NCI-H1436 (cell line): Measurements from ENCODE around the gene JAK2.

Experiments used
- DNase-seq: peaks from one replicate; lab custom pipeline; 2025; lab: John Stamatoyannopoulos, UW

JAK2 gene

GRCh38 chr9:5140151-5140550, 155.1 kb downstream of the JAK2 start:
- DNase-seq = no peak

GRCh38 chr9:5144217-5144616, 159.1 kb downstream of the JAK2 start:
- no peak for DNase-seq

- DNase-seq = no peak
These were observed 161.2 kb downstream of the JAK2 start for GRCh38 chr9:5146241-5146640.
